ENCODE measurements around the gene PRRT4. TPM values are rescaled to one million over a fixed set of nuclear protein-coding genes. Genes with fewer than 3 reads are reported as not detected.

Gene PRRT4
- 6.8 TPM for total RNA-seq

GRCh38 chr7:128361411-128362379 lies at the start of gene PRRT4:
Gene PRRT4, minus strand, starts transcription at chr7:128361690.

GRCh38 chr7:128409596-128410450 lies 48.3 kb upstream of the PRRT4 start, which contains the start of gene IMPDH1:
Gene IMPDH1, minus strand, starts transcription at chr7:128409982. Its CDS starts 81 bp downstream, at chr7:128409901.

GRCh38 chr7:128343554-128344430 lies 17.7 kb downstream of the PRRT4 start, which contains the start of gene RBM28:
Gene RBM28, minus strand, starts transcription at chr7:128343908. Its CDS starts 115 bp downstream, at chr7:128343793.

Other genes with a start within 250 kb of the PRRT4 start
- not detected for gene LEP, start 120.4 kb downstream of the PRRT4 start, total RNA-seq
- gene RBM28, start 17.8 kb downstream of the PRRT4 start, total RNA-seq = 41.5 TPM
- gene IMPDH1, start 48.3 kb upstream of the PRRT4 start, total RNA-seq = 69.2 TPM
- 27.8 TPM for gene HILPDA, start 94.2 kb upstream of the PRRT4 start, total RNA-seq
- 38.6 TPM for gene METTL2B, start 115.1 kb upstream of the PRRT4 start, total RNA-seq

Data from camera-type eye (tissue), 1 donor.